GM12873 (cell line): ENCODE data around the gene KRT20.
A peak's percentile ranks its signal among the peaks of the same experiment; 100 is the strongest.

Experiments
- CTCF ChIP-seq: IDR thresholded peaks from 2 replicates; pipeline ENCODE4 v1.5.1; 2012; ENCODE audit warnings: low read depth, mild to moderate bottlenecking, moderate library complexity, low read length, control low read depth; ENCODE audit not compliant: insufficient read depth; ENCODE audit errors: missing control alignments

Gene KRT20

GRCh38 chr17:40862985-40863733 is 21.9 kb downstream of the KRT20 start:
- peak; percentile 56 for TF ChIP-seq CTCF

GRCh38 chr17:40859536-40859935 is 25.5 kb downstream of the KRT20 start:
- TF ChIP-seq CTCF, result no peak

DNA sequence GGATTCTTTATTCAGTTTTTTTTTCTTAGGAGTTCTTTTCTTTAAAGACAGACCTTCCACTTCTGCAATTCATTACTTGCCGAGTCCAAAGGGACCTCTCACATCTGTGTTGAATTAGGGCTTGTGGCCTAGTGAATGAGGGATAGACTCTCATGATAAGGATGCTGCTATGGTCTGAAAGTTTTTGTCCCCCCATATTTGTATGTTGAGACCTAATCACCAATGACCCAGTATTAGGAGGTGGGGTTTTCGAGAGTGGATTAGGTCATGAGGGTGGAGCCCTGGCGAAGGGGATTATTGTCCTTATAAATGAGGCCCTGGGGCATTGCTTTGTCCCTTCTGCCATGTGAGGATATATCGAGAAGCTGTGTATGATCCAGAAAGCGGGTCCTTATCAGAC is 27.5 kb downstream of the KRT20 start:
- no peak for TF ChIP-seq CTCF

DNA sequence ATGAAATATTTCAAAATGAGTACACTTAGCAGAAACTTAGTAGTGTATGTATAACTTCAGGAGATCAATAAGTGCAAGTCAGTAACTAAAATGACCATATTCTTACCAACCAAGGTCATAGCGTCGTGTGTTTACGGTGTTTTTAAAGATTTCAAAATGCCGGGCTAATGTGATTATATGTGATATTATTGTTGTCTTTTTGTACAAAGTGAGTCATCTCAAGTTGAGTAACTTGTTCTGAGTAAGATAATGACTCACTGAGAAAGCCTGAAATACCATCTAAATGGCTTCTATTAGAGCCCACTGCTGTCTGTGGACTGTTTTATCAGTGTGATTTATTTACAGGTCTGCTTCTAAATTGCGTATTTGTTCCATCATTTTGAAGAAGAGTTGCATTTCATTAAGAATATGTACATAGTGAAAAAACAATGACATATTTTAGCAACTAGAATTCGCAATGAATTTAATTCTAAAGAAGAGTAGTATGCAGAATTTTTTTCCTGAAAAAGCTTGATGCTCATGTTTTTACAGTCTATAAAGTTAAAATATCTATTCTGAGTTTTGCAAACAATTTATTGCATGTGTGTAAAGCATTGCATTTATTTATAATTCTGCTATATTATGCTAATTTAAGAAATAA is 30.7 kb downstream of the KRT20 start:
- no peak for TF ChIP-seq CTCF

- no peak for TF ChIP-seq CTCF
Measured at GRCh38 chr17:40852364-40852763, 32.7 kb downstream of the KRT20 start.

DNA sequence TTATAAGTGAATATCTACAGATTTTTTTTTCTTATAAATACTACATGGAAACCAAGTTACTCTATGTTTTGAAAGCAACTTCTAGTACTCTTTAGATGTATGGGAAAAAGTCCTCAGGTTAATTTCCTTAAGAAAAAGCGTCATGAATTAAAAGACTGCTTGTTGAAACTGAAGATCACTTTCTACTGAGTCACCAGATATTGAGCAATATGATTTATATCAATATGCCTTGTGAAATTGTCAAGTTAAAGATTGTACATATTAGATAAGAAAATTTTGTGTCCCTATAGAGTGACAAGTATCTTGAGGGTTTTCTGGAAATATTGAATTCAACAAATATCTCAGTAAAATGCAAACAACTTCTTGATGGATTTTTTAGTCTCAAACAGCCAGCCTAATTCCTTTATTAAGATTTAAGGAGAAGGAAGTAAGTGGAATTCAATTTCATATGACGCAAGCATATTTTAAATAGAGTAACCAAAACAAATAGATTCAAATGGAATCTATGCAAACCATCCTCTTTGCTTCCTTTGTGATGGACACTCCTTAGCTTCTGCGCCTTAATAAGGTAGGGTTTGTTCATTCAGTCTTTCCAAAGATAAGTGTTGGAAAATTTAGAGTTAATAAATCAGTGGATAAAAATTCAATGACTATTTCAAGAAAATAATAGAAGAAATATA is 34.6 kb downstream of the KRT20 start:
- TF ChIP-seq CTCF, result no peak

GRCh38 chr17:40849723-40850122 is 35.3 kb downstream of the KRT20 start:
- no peak for TF ChIP-seq CTCF
